ENCODE measurements around the gene STOM. TPM values are rescaled to one million over a fixed set of nuclear protein-coding genes. Genes with fewer than 3 reads are reported as not detected.

Gene STOM
- total and polyA plus RNA-seq, 2 of the 8 experiments (the other 6 are each of a cell fraction or from before 2014, with no cell fraction given): 25.2 to 60.4 TPM

- no peaks in the 10 kb centered on the region for H3K36me3 ChIP-seq (ENCODE audit: control insufficient read depth in 2 of 4, insufficient read depth in 4 of 4, low read length in 3 of 4)
- peaks cover 0 to 6% (median 0%) of the 10 kb centered on the region in 4 experiments; a peak in 1 of 7 replicates for H3K4me1 ChIP-seq (replicated peaks in 1 of 4; ENCODE audit: control insufficient read depth in 3 of 4, insufficient read depth in 4 of 4, low read length in 3 of 4)
- no peak for TF ChIP-seq EZH2 (IDR thresholded peaks at IDR 0.05; ENCODE audit: low read depth, low read length, severe bottlenecking)
- FAIRE-seq: no peak
- no peak overlapping the region for H3K56ac ChIP-seq (replicated peaks; ENCODE audit: insufficient read length, low read depth, low read length)
- H3K79me2 ChIP-seq (ENCODE audit: control insufficient read depth in 1 of 2, insufficient read depth in 2 of 2, low read length in 2 of 2): no peaks in the 10 kb centered on the region
- CTCF ChIA-PET (ENCODE audit: partially characterized antibody): interaction anchor here (0.5 to 7.9 kb wide), 44 partner anchors 9 to 752 kb away, joined by 3 to 197 read pairs (median 5); partner anchors contain the start of genes C5 and GSN
- H2BK12ac ChIP-seq (ENCODE audit: low read depth, low read length): no peak overlapping the region
- H2BK15ac ChIP-seq (ENCODE audit: low read length): no peak overlapping the region
- no peak overlapping the region for H3K27ac ChIP-seq (ENCODE audit: low read depth, low read length)
- H3K9me3 ChIP-seq (ENCODE audit: insufficient read depth in 2 of 2, low read depth in 1 of 2, low read length in 1 of 2): no peaks in the 10 kb centered on the region
- no peak overlapping the region for H2BK20ac ChIP-seq (ENCODE audit: low read length)
- no peak overlapping the region for H4K5ac ChIP-seq (ENCODE audit: insufficient read length, low read depth, low read length)
- H3K4ac ChIP-seq (replicated peaks; ENCODE audit: insufficient read length, low read depth, low read length): no peak overlapping the region
- POLR2A ChIA-PET (ENCODE audit: partially characterized antibody): interaction anchor here (0.6 kb wide), 1 partner anchor 521 kb away, joined by 4 read pairs; no protein-coding TSS in a partner anchor
- no peak overlapping the region for H3K4me2 ChIP-seq (ENCODE audit: insufficient read depth in 1 of 2, low read depth in 2 of 2, low read length in 2 of 2)
- WGBS, 2 experiments (ENCODE audit: extremely low coverage in 1 of 2, insufficient coverage in 1 of 2, insufficient read length in 1 of 2, insufficient replicate concordance in 2 of 2, low coverage in 1 of 2, low lambda C conversion rate in 2 of 2, missing lambda C conversion rate in 1 of 2): 88 to 93% methylated on average over 1 to 4 of the region's 4 CpGs
- H3K4me3 ChIP-seq (ENCODE audit: extremely low read depth in 1 of 4, insufficient read depth in 2 of 4, low read depth in 3 of 4, low read length in 4 of 4): no peak overlapping the region
- H3K14ac ChIP-seq (ENCODE audit: insufficient read length): no peak overlapping the region
- H2AFZ ChIP-seq (ENCODE audit: low read length): peak overlapping the region; percentile 60; the same call in 1 of the 2 replicates
- no peak overlapping the region for H4K8ac ChIP-seq (ENCODE audit: extremely low read depth, insufficient read depth, low read length)
- H2AK5ac ChIP-seq (ENCODE audit: low read depth, low read length): no peak overlapping the region
- no peaks in the 10 kb centered on the region for H3K23me2 ChIP-seq (ENCODE audit: low read depth, low read length)
- no peak overlapping the region for H2BK120ac ChIP-seq (replicated peaks; ENCODE audit: low read depth, low read length)
- no peak overlapping the region for H4K91ac ChIP-seq (replicated peaks; ENCODE audit: insufficient read length, low read length)
- H2BK5ac ChIP-seq (ENCODE audit: low read depth, low read length): no peak overlapping the region
- no peaks in the 10 kb centered on the region for H3K27me3 ChIP-seq (replicated peaks in 1 of 4; ENCODE audit: control insufficient read depth in 3 of 4, extremely low read depth in 1 of 4, insufficient read depth in 3 of 4, low read length in 3 of 4)
- DNase-seq (ENCODE audit: low read depth in 1 of 2, low spot score in 2 of 2): no peak
- no peak overlapping the region for H3K18ac ChIP-seq (ENCODE audit: extremely low read depth, low read length)
- H3K23ac ChIP-seq (ENCODE audit: insufficient read length): no peak overlapping the region
- no peaks in the 10 kb centered on the region for H4K20me1 ChIP-seq (replicated peaks in 1 of 2; ENCODE audit: control insufficient read depth in 1 of 2, insufficient read depth in 2 of 2, low read length in 2 of 2)
- no peak overlapping the region for H3K9ac ChIP-seq (replicated peaks in 1 of 4; ENCODE audit: extremely low read depth in 1 of 4, low read depth in 3 of 4, low read length in 3 of 4)
- H3K79me1 ChIP-seq (ENCODE audit: low read depth, low read length): no peaks in the 10 kb centered on the region
Observed at GRCh38 chr9:121399126-121399882, 29.3 kb upstream of the STOM start.
